ENCODE results near the gene PCNX2.

The PCNX2 gene

GRCh38 chr1:232943679-232944252 is 351.8 kb downstream of the PCNX2 start:
- no peaks in the 10 kb centered on the region for H3K36me3 ChIP-seq (ENCODE audit: control insufficient read depth, insufficient read depth, low read length)
- no peak overlapping the region for H3K4me3 ChIP-seq (ENCODE audit: low read length)
- peaks cover 4% of the 10 kb centered on the region for H3K27me3 ChIP-seq (ENCODE audit: control insufficient read depth, insufficient read depth, low read length)
- no peaks in the 10 kb centered on the region for H3K4me1 ChIP-seq (ENCODE audit: control insufficient read depth, insufficient read depth, low read length)
- no peaks in the 10 kb centered on the region for H3K9me3 ChIP-seq (ENCODE audit: control insufficient read depth, low read length)
- H3K9ac ChIP-seq (ENCODE audit: low read length): no peak overlapping the region

GRCh38 chr1:232942413-232943294 is 352.9 kb downstream of the PCNX2 start:
- no peaks in the 10 kb centered on the region for H3K9me3 ChIP-seq (ENCODE audit: control insufficient read depth, low read length)
- no peak overlapping the region for H3K4me3 ChIP-seq (ENCODE audit: low read length)
- H3K9ac ChIP-seq (ENCODE audit: low read length): no peak overlapping the region
- H3K27me3 ChIP-seq (ENCODE audit: control insufficient read depth, insufficient read depth, low read length): peaks cover 4% of the 10 kb centered on the region
- H3K36me3 ChIP-seq (ENCODE audit: control insufficient read depth, insufficient read depth, low read length): no peaks in the 10 kb centered on the region
- no peaks in the 10 kb centered on the region for H3K4me1 ChIP-seq (ENCODE audit: control insufficient read depth, insufficient read depth, low read length)

- Histone ChIP-seq H3K4me1 (ENCODE audit: control insufficient read depth, insufficient read depth, low read length) (no peaks in the 10 kb centered on the region), H3K27me3 (ENCODE audit: control insufficient read depth, insufficient read depth, low read length) (peaks cover 4% of the 10 kb centered on the region), H3K9ac (ENCODE audit: low read length) (no peak overlapping the region), H3K36me3 (ENCODE audit: control insufficient read depth, insufficient read depth, low read length) (no peaks in the 10 kb centered on the region), H3K9me3 (ENCODE audit: control insufficient read depth, low read length) (no peaks in the 10 kb centered on the region), H3K4me3 (ENCODE audit: low read length) (no peak overlapping the region)
Measured at GRCh38 chr1:232940262-232940661, 355.3 kb downstream of the PCNX2 start.

- peaks cover 4% of the 10 kb centered on the region for H3K27me3 ChIP-seq (ENCODE audit: control insufficient read depth, insufficient read depth, low read length)
- H3K4me1 ChIP-seq (ENCODE audit: control insufficient read depth, insufficient read depth, low read length): no peaks in the 10 kb centered on the region
- no peaks in the 10 kb centered on the region for H3K36me3 ChIP-seq (ENCODE audit: control insufficient read depth, insufficient read depth, low read length)
- H3K4me3 ChIP-seq (ENCODE audit: low read length): no peak overlapping the region
- H3K9me3 ChIP-seq (ENCODE audit: control insufficient read depth, low read length): no peaks in the 10 kb centered on the region
- H3K9ac ChIP-seq (ENCODE audit: low read length): no peak overlapping the region
Measured at GRCh38 chr1:232939748-232940147, 355.8 kb downstream of the PCNX2 start.

- Histone ChIP-seq H3K9ac (ENCODE audit: low read length) (no peak overlapping the region), H3K4me1 (ENCODE audit: control insufficient read depth, insufficient read depth, low read length) (no peaks in the 10 kb centered on the region), H3K4me3 (ENCODE audit: low read length) (no peak overlapping the region), H3K36me3 (ENCODE audit: control insufficient read depth, insufficient read depth, low read length) (no peaks in the 10 kb centered on the region), H3K9me3 (ENCODE audit: control insufficient read depth, low read length) (no peaks in the 10 kb centered on the region), H3K27me3 (ENCODE audit: control insufficient read depth, insufficient read depth, low read length) (peaks cover 4% of the 10 kb centered on the region)
Measured at GRCh38 chr1:232938926-232939325, 356.6 kb downstream of the PCNX2 start.

GRCh38 chr1:232937741-232938375 is 357.7 kb downstream of the PCNX2 start:
- no peaks in the 10 kb centered on the region for H3K36me3 ChIP-seq (ENCODE audit: control insufficient read depth, insufficient read depth, low read length)
- peaks cover 4% of the 10 kb centered on the region for H3K27me3 ChIP-seq (ENCODE audit: control insufficient read depth, insufficient read depth, low read length)
- no peak overlapping the region for H3K9ac ChIP-seq (ENCODE audit: low read length)
- no peaks in the 10 kb centered on the region for H3K9me3 ChIP-seq (ENCODE audit: control insufficient read depth, low read length)
- H3K4me1 ChIP-seq (ENCODE audit: control insufficient read depth, insufficient read depth, low read length): no peaks in the 10 kb centered on the region
- H3K4me3 ChIP-seq (ENCODE audit: low read length): no peak overlapping the region

GRCh38 chr1:232936941-232937340 is 358.6 kb downstream of the PCNX2 start:
- Histone ChIP-seq H3K4me3 (ENCODE audit: low read length) (no peak overlapping the region), H3K9me3 (ENCODE audit: control insufficient read depth, low read length) (no peaks in the 10 kb centered on the region), H3K36me3 (ENCODE audit: control insufficient read depth, insufficient read depth, low read length) (no peaks in the 10 kb centered on the region), H3K27me3 (ENCODE audit: control insufficient read depth, insufficient read depth, low read length) (peaks cover 4% of the 10 kb centered on the region), H3K4me1 (ENCODE audit: control insufficient read depth, insufficient read depth, low read length) (no peaks in the 10 kb centered on the region), H3K9ac (ENCODE audit: low read length) (no peak overlapping the region)

Data from mucosa of stomach (tissue), 1 donor.